Suprapubic skin (tissue), 4 donors: ENCODE data around the gene FRK. TPM values are rescaled to one million over a fixed set of nuclear protein-coding genes. Genes with fewer than 3 reads are reported as not detected.
A peak's percentile ranks its signal among the peaks of the same experiment; 100 is the strongest.

Experiments used
- DNase-seq, 2 donors: peaks; one replicate each; pipeline ENCODE4 v3.0.0-alpha.2; 2019; ENCODE audit warnings: low spot score in 2 of 2
- H3K27ac ChIP-seq: fragments of 200-600 bp; sonication (generic); one replicate; pipeline ENCODE4 v1.5.1; 2019
- H3K27me3 ChIP-seq: fragments of 200-600 bp; sonication (generic); one replicate; pipeline ENCODE4 v1.5.1; 2019
- H3K36me3 ChIP-seq: fragments of 200-600 bp; sonication (generic); one replicate; pipeline ENCODE4 v1.5.1; 2019
- H3K4me1 ChIP-seq: fragments of 200-600 bp; sonication (generic); one replicate; pipeline ENCODE4 v1.5.1; 2019
- H3K4me3 ChIP-seq: fragments of 200-600 bp; sonication (generic); one replicate; pipeline ENCODE4 v1.5.1; 2019; ENCODE audit warnings: mild to moderate bottlenecking
- H3K9me3 ChIP-seq: fragments of 200-600 bp; sonication (generic); one replicate; pipeline ENCODE4 v1.5.1; 2019
- EP300 ChIP-seq: sonication (generic); formaldehyde crosslinking; IDR thresholded peaks from one replicate; pipeline ENCODE4 v1.6.1; 2017; ENCODE audit warnings: antibody characterized with exemption
- POLR2A ChIP-seq, 2 donors: fragments of 450-650 bp; IDR thresholded peaks; one replicate each; pipeline ENCODE4 v1.6.1; 2017; ENCODE audit warnings: antibody characterized with exemption in 2 of 2, mild to moderate bottlenecking in 2 of 2, moderate library complexity in 2 of 2
- POLR2AphosphoS5 ChIP-seq, 3 donors: sonication (generic); formaldehyde crosslinking; IDR thresholded peaks; one replicate each; pipeline ENCODE4 v1.6.1; 2017; ENCODE audit warnings: antibody characterized with exemption in 3 of 3
- WGBS: methylation state at CpG from one replicate; pipeline ENCODE4 v1.1.5; 2018; 5-methylcytosine and 5-hydroxymethylcytosine counted together
- total RNA-seq, 4 donors: library from RNA; depleted of rRNA; stranded (reverse); fragments of >200 nt; gene quantifications; one replicate each; pipeline ENCODE4 v1.1.0, GENCODE V29; 2016
- TF ChIP-seq, protein P1 (sequence below), 2 donors: fragments of 200-600 bp in 1 of 2; fragments of 450-650 bp in 1 of 2; sonication (generic) in 1 of 2; IDR thresholded peaks; one replicate each; pipeline ENCODE4 v1.5.1; 2016 to 2019; ENCODE audit warnings: antibody characterized with exemption in 2 of 2, mild to moderate bottlenecking in 1 of 2, moderate library complexity in 1 of 2

Gene FRK
- total RNA-seq, 4 donors from 2014 or later, result 1.6 to 3.6 (median 3.0) TPM

- WGBS, result 94% methylated on average over 1 of the region's 1 CpG
- no peaks in the 10 kb centered on the region for H3K27me3 ChIP-seq
- TF ChIP-seq POLR2AphosphoS5 (IDR thresholded peaks at IDR 0.05) (no peak), EP300 (no peak), POLR2A (IDR thresholded peaks at IDR 0.05) (no peak)
- TF ChIP-seq, protein P1, sequence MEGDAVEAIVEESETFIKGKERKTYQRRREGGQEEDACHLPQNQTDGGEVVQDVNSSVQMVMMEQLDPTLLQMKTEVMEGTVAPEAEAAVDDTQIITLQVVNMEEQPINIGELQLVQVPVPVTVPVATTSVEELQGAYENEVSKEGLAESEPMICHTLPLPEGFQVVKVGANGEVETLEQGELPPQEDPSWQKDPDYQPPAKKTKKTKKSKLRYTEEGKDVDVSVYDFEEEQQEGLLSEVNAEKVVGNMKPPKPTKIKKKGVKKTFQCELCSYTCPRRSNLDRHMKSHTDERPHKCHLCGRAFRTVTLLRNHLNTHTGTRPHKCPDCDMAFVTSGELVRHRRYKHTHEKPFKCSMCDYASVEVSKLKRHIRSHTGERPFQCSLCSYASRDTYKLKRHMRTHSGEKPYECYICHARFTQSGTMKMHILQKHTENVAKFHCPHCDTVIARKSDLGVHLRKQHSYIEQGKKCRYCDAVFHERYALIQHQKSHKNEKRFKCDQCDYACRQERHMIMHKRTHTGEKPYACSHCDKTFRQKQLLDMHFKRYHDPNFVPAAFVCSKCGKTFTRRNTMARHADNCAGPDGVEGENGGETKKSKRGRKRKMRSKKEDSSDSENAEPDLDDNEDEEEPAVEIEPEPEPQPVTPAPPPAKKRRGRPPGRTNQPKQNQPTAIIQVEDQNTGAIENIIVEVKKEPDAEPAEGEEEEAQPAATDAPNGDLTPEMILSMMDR (IDR thresholded peaks at IDR 0.05), result no peak
- H3K27ac ChIP-seq, result no peak overlapping the region
- peaks cover 28% of the 10 kb centered on the region for H3K4me1 ChIP-seq
- no peaks in the 10 kb centered on the region for H3K36me3 ChIP-seq
- no peak for DNase-seq
- H3K9me3 ChIP-seq, result no peaks in the 10 kb centered on the region
- no peak overlapping the region for H3K4me3 ChIP-seq
These were observed 48.2 kb downstream of the FRK start for GRCh38 chr6:116012471-116012949.

DNA sequence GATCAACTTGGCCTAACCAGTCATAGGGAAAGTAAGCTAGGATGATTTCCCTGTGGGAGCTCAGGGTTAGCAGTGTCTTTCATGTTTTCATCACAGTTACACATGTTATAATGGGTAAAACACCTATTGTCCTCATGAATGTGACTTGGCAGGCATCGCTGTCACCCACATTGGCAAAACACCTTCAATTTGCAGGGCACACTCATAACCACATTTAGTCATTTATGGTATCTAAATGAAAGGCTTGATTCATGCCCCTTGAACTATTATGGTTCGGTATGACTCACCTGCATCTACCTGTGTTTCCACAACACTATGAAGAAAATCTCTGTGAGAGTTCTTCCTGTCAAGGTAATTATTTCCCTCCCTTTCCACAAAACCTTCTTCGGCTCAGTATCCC, 49.2 kb downstream of the FRK start:
- peaks cover 18% of the 10 kb centered on the region for H3K4me1 ChIP-seq
- H3K9me3 ChIP-seq, result no peaks in the 10 kb centered on the region
- no peak overlapping the region for H3K4me3 ChIP-seq
- no peaks in the 10 kb centered on the region for H3K36me3 ChIP-seq
- TF ChIP-seq, protein P1 (IDR thresholded peaks at IDR 0.05), result no peak
- TF ChIP-seq EP300 (no peak), POLR2AphosphoS5 (IDR thresholded peaks at IDR 0.05) (no peak), POLR2A (IDR thresholded peaks at IDR 0.05) (no peak)
- no peaks in the 10 kb centered on the region for H3K27me3 ChIP-seq
- WGBS, result 70% methylated on average over 3 of the region's 3 CpGs
- H3K27ac ChIP-seq, result no peak overlapping the region
- DNase-seq, result no peak

GRCh38 chr6:116010790-116011401, 49.8 kb downstream of the FRK start:
- Histone ChIP-seq H3K27me3 (no peaks in the 10 kb centered on the region), H3K4me3 (no peak overlapping the region), H3K36me3 (no peaks in the 10 kb centered on the region), H3K27ac (no peak overlapping the region), H3K4me1 (peaks cover 13% of the 10 kb centered on the region), H3K9me3 (no peaks in the 10 kb centered on the region)
- TF ChIP-seq POLR2AphosphoS5 (IDR thresholded peaks at IDR 0.05), result no peak
- TF ChIP-seq, protein P1 (IDR thresholded peaks at IDR 0.05), result peak; percentile 56 to 73
- TF ChIP-seq POLR2A (IDR thresholded peaks at IDR 0.05), result no peak
- 9% methylated on average over 3 of the region's 3 CpGs for WGBS
- peak in 1 of 2 donors; percentile 71 for DNase-seq

GRCh38 chr6:116010386-116010785, 50.3 kb downstream of the FRK start:
- H3K4me3 ChIP-seq, result no peak overlapping the region
- no peaks in the 10 kb centered on the region for H3K9me3 ChIP-seq
- 61% methylated on average over 3 of the region's 3 CpGs for WGBS
- TF ChIP-seq EP300, result no peak
- TF ChIP-seq, protein P1 (IDR thresholded peaks at IDR 0.05), result no peak
- TF ChIP-seq POLR2A (IDR thresholded peaks at IDR 0.05), result no peak
- TF ChIP-seq POLR2AphosphoS5 (IDR thresholded peaks at IDR 0.05), result no peak
- no peaks in the 10 kb centered on the region for H3K36me3 ChIP-seq
- H3K4me1 ChIP-seq, result peaks cover 10% of the 10 kb centered on the region
- no peak for DNase-seq
- no peaks in the 10 kb centered on the region for H3K27me3 ChIP-seq
- no peak overlapping the region for H3K27ac ChIP-seq

DNA sequence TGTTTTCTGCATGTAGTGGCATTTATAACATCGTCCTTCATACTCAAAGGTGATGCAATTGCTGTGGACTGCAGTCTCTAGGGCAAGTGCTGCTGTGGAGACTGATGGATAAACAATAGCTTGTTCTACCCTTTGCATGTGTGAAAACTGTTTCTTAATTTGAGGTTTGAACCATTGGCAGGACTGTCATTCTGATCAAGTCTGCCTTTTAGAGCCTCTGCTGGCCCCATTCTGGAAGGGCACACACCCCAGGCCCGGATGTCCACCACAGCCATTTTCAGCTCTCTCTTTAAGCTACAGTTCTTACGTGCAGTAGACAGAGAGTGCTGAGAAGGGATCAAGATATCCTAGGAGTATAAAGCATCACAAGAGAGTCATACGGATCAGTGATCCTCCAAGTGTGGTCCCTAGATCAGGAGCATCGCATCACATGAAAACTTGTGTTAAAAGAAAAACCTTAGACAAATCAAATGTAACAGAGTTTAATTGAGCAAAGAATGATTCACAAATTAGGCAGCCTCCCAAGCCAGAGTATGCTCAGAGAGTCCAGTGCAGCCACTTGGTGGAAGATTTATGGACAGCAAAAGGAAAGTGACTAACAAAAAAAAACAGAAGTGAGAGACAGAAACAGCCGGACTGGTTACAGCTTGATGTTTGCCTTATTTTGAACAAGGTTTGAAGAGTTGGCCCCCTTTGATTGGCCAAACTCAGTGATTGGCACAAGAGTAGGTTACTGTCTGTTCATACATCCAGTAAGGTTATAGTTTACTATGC, 52.0 kb downstream of the FRK start:
- no peak for DNase-seq
- Histone ChIP-seq H3K27ac (peak overlapping the region; percentile 1), H3K36me3 (no peaks in the 10 kb centered on the region), H3K4me1 (peaks cover 10% of the 10 kb centered on the region), H3K4me3 (no peak overlapping the region), H3K27me3 (no peaks in the 10 kb centered on the region), H3K9me3 (no peaks in the 10 kb centered on the region)
- WGBS, result 64% methylated on average over 6 of the region's 6 CpGs
- TF ChIP-seq POLR2A (IDR thresholded peaks at IDR 0.05) (no peak), POLR2AphosphoS5 (IDR thresholded peaks at IDR 0.05) (no peak), EP300 (no peak)
- TF ChIP-seq, protein P1 (IDR thresholded peaks at IDR 0.05), result no peak
